Epithelial cell of proximal tubule (primary cell): ENCODE measurements around the gene SIK3. TPM values are rescaled to one million over a fixed set of nuclear protein-coding genes. Genes with fewer than 3 reads are reported as not detected.

Experiments
- DNase-seq: peaks from one replicate; pipeline ENCODE4 v3.0.0-alpha.2; 2011; ENCODE audit warnings: low read depth
- H3K4me3 ChIP-seq: 2 replicates; pipeline ENCODE4 v1.5.1; 2011; ENCODE audit warnings: low read depth, mild to moderate bottlenecking, low read length
- total RNA-seq: library from RNA; depleted of rRNA; stranded (reverse); fragments of >200 nt; gene quantifications from 2 replicates; pipeline ENCODE4 v1.2.3, GENCODE V29; 2015
- TF ChIP-seq, protein P1 (sequence below): conservative IDR thresholded peaks from 2 replicates; pipeline ENCODE4 v1.5.1; 2012; ENCODE audit warnings: low read depth, mild to moderate bottlenecking, low read length

SIK3 gene
- total RNA-seq, 1 donor from 2014 or later: 17.6 TPM

DNA sequence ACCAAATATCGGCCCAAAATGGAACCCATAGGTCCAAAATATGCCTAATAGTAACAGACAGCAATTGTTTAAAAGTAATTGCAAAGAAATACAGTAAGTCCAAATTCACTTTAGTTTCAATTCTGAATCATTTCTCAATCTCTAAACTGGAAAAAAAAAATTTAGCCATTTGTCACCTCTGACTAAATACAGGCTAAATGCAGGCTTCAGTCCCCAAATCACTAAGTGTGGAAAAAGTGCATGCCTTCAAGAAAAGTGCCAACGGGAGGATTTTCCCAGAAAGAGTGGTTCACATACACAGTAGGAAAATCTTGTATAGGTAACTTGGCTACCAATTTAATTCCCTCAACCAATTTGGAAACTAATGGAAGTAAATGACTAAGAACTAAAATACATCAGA lies 35.7 kb downstream of the SIK3 start:
- DNase-seq: no peak
- H3K4me3 ChIP-seq: no peak overlapping the region
- TF ChIP-seq, protein P1, sequence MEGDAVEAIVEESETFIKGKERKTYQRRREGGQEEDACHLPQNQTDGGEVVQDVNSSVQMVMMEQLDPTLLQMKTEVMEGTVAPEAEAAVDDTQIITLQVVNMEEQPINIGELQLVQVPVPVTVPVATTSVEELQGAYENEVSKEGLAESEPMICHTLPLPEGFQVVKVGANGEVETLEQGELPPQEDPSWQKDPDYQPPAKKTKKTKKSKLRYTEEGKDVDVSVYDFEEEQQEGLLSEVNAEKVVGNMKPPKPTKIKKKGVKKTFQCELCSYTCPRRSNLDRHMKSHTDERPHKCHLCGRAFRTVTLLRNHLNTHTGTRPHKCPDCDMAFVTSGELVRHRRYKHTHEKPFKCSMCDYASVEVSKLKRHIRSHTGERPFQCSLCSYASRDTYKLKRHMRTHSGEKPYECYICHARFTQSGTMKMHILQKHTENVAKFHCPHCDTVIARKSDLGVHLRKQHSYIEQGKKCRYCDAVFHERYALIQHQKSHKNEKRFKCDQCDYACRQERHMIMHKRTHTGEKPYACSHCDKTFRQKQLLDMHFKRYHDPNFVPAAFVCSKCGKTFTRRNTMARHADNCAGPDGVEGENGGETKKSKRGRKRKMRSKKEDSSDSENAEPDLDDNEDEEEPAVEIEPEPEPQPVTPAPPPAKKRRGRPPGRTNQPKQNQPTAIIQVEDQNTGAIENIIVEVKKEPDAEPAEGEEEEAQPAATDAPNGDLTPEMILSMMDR: no peak

- no peak overlapping the region for H3K4me3 ChIP-seq
- no peak for DNase-seq
- TF ChIP-seq, protein P1: no peak
These were observed 37.0 kb downstream of the SIK3 start for GRCh38 chr11:117061256-117061655.

- H3K4me3 ChIP-seq: no peak overlapping the region
- no peak for DNase-seq
- TF ChIP-seq, protein P1: no peak
These were observed 38.5 kb downstream of the SIK3 start for GRCh38 chr11:117059611-117060148.

DNA sequence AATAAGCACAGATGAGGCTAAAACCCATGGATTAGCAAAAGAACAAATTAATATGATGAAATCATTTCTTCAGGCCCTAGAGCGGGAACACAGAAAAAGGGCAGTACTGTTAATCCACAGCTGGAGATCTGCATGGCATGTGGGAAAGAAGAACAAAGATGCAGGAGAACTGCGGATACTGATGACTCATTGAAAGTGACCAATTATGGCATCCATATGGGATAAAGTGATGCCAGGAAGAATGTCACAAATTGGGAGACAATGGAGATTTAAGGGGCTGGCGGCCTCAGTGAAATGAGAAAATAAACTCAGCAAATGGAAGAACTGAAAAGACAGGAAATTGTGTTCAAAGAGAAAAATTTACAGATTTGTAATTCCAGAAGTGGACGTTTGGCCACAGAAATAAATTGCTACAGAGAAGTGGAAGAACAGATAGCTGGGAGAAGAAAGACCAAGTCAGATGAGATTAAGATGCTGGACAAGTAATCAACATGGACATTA lies 39.4 kb downstream of the SIK3 start:
- DNase-seq: no peak
- TF ChIP-seq, protein P1: no peak
- no peak overlapping the region for H3K4me3 ChIP-seq

- no peak for DNase-seq
- TF ChIP-seq, protein P1: no peak
- H3K4me3 ChIP-seq: no peak overlapping the region
These were observed 40.5 kb downstream of the SIK3 start for GRCh38 chr11:117057727-117058126.

GRCh38 chr11:117057317-117057716 lies 40.9 kb downstream of the SIK3 start:
- DNase-seq: no peak
- H3K4me3 ChIP-seq: no peak overlapping the region
- TF ChIP-seq, protein P1: no peak

DNA sequence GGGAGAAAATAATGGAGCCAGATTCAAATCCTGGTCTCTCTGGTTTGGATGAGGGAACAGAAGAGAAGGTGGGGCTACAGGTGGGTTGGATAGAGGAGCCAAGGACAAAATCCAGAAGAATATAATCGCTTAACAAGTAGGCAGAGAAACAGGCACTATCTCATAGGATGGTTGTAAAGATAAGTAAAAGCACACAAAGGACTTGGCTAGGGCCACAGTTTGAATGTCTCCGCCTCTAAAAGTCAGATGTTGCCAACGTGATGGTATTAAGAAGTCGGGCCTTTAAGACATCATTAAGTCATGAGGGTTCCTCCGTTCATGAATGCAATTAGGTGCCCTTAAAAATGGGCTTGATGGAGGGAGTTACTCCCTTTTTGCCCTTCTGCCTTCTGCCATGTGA lies 42.8 kb downstream of the SIK3 start:
- H3K4me3 ChIP-seq: no peak overlapping the region
- TF ChIP-seq, protein P1: no peak
- no peak for DNase-seq
